Left ventricle myocardium superior (tissue), 1 donor: ENCODE results near the gene MVB12B. TPM values are rescaled to one million over a fixed set of nuclear protein-coding genes. Genes with fewer than 3 reads are reported as not detected.

Experiments used
- ATAC-seq: fragments of 200-7000 bp; cut with Tn5 transposase; one replicate; pipeline ENCODE4 v1.9.1; 2020; ENCODE audit warnings: mild to moderate bottlenecking, moderate library complexity
- DNase-seq: peaks from one replicate; pipeline ENCODE4 v3.0.0-alpha.2; 2020
- intact Hi-C: fragments of 100-400 bp; cut with micrococcal nuclease; formaldehyde crosslinking; loops from one replicate; pipeline ENCODE4 v1.11.0; 2022
- total RNA-seq: library from RNA; stranded (reverse); fragmentation: NEBNext Ultra II Directional; extraction: Animal tissue kit (Norgen Biotek cat#: 25700); gene quantifications from one replicate; pipeline ENCODE4 v1.2.1, GENCODE V29; 2021
- donor health status: DM: no; HTN: yes; CAD: no; lungs with severe emphysema.

The MVB12B gene
- total RNA-seq, 1 donor from 2014 or later: 11.8 TPM

DNA sequence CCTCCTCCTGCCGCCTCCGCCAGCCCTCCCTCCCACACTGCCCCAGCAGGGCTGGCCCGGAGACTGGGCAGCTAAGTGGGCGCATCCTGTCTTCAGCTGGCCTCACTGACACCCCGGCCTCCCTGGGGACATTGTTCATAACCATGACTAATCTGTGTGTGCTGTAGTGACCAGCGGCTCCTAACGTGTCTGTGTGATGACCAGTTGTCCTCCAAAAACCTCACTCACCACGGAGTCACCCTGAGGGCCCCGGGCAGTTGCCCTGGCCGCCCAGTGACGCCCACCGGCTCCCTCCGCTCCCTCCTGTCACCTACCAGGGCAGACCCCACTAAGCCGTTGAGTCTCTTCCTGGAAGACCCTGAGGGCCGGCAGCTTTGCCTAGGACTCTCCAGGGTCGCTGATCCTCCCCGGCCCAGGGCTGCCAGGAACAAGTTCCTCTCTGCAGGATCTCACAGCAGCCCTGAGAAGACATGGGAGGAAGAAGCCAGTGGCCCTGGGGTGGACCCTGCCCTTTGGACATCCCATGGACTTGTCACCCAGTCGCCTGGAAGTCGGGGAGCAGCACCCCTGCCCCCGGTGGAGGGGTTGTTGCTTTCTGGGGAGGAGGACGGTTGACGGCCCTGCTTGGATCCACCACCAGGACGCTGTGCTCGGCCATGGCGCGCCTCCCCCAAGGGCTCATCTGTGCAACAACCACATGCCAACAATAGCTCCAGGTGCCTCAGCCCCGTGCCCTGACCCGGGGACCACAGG is 176.9 kb downstream of the MVB12B start:
- ATAC-seq: no peak
- no peak for DNase-seq
- intact Hi-C loops: loop anchor here (5.0 kb wide), 1 partner anchor 54 kb away; no protein-coding TSS in a partner anchor

DNA sequence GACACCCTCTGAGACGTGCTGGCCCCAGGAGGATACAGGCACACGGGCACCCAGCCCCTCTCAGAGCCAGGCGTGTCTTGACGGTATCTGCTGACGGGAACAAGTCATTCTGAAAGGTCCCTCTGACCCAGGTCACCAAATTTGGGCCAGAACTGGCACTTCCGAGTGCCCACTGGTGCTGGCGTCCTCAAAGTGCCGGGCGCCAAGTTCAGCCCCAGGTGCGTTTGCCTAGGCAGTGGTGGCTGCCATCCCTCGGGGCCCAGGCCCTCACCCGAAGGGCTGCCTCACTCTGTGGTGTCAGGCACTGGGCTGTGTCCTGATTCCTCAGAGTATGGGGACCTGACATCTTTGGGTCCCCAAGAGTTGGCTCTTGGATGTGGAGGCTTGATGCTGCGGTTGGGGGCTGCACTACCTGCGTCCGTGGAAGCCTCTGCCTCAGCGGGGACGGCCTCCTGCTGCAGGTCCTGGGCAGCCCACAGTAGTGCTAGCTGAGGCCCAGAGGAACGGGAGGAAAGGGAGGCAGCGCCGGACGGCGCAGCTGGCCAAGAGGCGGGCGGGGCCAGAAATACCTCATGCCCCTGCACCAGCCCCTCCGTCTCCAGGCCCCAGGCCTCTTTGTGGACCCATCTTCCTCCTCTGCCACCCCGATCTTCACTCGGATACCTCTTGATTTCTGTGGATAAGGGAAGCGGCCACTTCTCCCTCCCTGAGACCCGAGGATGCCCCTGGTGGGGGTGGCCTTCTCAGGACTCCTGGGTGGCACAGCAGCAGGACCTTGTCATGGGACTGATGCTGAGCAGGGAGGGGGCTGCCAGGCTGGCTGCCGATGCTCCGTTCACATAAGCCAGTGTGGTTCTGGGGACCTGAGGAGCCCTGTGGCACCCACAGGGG is 177.7 kb downstream of the MVB12B start:
- intact Hi-C loops: loop anchor here (5.0 kb wide), 1 partner anchor 53 kb away; no protein-coding TSS in a partner anchor
- ATAC-seq (no peak), DNase-seq (no peak)

GRCh38 chr9:126504977-126505455 is 178.4 kb downstream of the MVB12B start:
- ATAC-seq: no peak
- intact Hi-C loops: loop anchor here (5.0 kb wide), 1 partner anchor 52 kb away; no protein-coding TSS in a partner anchor
- no peak for DNase-seq

- DNase-seq: no peak
- intact Hi-C loops: no loop called here
- ATAC-seq: no peak
Measured at GRCh38 chr9:126505697-126506346, 179.2 kb downstream of the MVB12B start.

- DNase-seq: no peak
- intact Hi-C loops: no loop called here
- ATAC-seq: no peak
Measured at GRCh38 chr9:126506361-126507317, 180.0 kb downstream of the MVB12B start.

DNA sequence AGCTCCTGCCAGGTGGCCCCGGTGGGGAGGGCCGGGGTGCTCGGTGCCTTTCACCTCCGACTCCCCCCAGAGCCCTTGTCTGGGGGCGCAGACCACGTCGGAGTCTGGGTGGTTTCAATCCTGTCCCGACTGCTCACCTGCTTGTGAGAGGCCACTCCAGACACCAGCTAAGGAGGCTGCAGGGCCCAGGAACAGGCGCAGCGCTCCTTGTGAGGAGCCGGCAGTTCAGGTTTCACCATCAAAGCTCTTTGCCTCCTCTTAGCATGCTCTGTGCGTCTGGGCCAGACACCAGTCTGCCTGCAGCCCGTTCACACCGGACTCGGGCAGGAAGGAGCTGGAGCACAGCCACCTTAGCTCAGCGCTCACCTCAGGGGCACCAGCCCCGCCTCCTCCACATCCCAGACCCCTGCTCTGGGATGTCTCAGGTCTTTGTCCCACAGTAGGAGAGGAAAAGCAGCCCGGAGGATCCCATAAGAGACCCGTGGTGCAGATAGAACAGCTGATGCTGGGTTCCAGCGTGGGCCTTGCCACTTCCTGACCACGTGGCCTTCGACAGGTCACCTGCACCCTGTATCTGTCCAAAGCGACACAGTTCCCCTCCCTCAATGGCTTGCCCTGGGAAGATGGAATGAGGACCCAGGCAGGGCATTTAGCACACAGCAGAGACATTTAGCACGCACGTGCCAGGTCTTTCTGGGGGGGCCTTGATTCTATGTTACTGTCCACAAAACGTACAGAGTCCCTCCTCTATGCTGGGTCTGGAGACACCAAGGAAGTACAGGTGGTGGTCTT is 180.9 kb downstream of the MVB12B start:
- DNase-seq: no peak
- intact Hi-C loops: no loop called here

DNA sequence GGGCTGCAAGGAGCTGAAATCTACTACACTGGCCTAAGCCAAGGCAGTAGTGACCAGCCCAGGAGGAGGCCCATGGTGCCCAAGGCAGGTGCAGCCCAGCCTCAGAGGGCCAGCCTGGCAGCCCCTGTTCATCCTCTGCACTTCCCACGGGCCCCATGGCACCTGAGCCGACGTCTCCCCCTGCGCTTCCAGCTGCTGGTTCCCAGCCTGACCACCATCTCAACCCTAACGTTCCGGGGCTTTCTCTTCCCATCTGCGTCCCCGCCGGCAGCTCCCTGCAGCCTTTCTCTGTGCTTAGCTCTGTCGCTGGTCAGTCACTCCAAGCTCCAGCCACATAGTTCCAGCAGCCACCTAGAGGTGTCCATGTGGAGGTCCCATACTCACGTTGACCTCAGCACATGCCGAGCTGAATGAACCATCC is 181.6 kb downstream of the MVB12B start:
- DNase-seq: peak; percentile 18

More for the DNA sequence above, 180.9 kb downstream of the MVB12B start:
- ATAC-seq: no peak

DNA sequence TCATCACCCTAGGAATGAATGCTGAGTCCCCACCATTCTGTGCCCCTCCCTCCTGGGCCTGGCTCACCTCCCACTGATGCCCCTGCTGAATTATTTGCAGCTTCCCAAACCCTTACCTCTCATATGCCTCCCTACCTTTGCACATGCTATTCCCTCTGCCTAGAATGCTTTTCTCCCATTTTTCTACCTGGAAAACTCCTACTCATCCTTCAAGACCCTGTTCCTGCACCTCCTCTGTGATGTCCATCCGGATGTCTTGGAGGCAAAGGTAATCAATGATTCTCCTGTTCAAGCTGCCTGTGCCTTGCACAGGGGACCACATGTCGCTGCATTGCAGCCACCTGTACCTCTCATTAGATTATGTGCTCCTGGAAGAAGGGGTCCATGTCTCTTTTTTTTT is 182.3 kb downstream of the MVB12B start:
- DNase-seq: peak; percentile 7
- ATAC-seq: no peak
- intact Hi-C loops: no loop called here

More for the DNA sequence above, 181.6 kb downstream of the MVB12B start:
- no peak for ATAC-seq
- intact Hi-C loops: no loop called here

- ATAC-seq (no peak), DNase-seq (peak; percentile 14)
- intact Hi-C loops: no loop called here
Measured at GRCh38 chr9:126509718-126510117, 183.1 kb downstream of the MVB12B start.

- DNase-seq: peak; percentile 5
Measured at GRCh38 chr9:126510564-126510963, 183.9 kb downstream of the MVB12B start.

DNA sequence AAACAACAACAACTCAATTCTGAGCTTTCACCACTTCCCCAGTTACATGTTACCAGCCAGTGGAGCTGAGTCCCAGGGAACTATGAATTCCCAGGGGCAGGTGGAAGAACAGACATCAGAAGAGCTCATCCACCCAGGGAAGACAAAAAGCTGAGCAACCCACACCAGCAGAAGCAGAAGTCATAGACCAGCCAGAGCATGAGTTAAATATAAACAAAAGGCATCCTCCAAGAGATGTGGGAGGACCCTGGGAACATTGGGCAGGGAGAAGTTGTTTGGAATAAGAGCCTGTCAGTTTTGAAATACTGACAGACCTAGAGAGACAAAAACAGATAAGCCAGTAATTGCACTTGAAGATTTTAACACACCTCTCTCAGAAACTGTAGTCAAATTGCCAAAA is 184.8 kb downstream of the MVB12B start:
- DNase-seq: no peak
- intact Hi-C loops: no loop called here

More at GRCh38 chr9:126510564-126510963, 183.9 kb downstream of the MVB12B start:
- intact Hi-C loops: no loop called here
- ATAC-seq: no peak

GRCh38 chr9:126513159-126514036 is 186.8 kb downstream of the MVB12B start:
- ATAC-seq: no peak
- no peak for DNase-seq
- intact Hi-C loops: no loop called here

More for the DNA sequence above, 184.8 kb downstream of the MVB12B start:
- no peak for ATAC-seq

DNA sequence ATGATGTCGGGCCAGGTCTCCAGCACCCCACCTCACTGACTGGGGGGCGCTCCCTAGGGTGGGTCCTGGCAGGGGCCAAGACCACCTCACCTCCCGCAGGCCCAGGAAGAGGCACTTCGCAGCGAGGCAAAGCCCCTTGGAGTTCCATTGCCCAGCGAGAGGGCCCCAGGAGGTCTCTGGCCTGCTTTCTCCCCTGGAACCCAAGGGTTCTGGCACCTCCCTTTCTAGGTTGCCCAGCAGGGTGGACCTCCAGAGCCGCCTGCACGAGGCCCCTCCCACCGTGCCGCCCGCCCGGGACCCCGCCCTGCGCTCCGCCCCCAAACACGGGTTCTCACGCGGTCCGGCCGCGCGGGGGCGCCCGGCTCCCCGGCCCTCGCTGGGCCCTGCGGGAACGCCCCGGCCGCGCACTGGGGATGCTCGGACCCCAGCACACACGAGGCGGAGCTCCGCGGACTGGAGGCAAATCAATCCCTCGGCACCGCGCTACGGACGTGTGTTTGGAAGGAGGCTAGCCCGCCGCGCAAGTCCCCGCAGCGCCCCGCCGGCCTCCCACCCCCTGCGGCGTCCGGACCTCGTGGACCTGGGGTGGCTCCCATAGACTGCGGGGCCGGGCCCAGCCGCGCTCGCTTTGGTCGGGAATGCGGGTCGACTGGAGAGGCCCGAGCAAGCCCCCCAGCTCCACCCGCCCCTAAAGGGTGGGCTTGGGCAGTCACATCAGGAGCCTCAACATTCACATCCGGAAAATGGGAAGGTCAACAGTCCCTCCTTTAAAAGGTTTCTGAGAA is 187.6 kb downstream of the MVB12B start:
- peak; percentile 87 for ATAC-seq
- DNase-seq: peak; percentile 89
- intact Hi-C loops: no loop called here

DNA sequence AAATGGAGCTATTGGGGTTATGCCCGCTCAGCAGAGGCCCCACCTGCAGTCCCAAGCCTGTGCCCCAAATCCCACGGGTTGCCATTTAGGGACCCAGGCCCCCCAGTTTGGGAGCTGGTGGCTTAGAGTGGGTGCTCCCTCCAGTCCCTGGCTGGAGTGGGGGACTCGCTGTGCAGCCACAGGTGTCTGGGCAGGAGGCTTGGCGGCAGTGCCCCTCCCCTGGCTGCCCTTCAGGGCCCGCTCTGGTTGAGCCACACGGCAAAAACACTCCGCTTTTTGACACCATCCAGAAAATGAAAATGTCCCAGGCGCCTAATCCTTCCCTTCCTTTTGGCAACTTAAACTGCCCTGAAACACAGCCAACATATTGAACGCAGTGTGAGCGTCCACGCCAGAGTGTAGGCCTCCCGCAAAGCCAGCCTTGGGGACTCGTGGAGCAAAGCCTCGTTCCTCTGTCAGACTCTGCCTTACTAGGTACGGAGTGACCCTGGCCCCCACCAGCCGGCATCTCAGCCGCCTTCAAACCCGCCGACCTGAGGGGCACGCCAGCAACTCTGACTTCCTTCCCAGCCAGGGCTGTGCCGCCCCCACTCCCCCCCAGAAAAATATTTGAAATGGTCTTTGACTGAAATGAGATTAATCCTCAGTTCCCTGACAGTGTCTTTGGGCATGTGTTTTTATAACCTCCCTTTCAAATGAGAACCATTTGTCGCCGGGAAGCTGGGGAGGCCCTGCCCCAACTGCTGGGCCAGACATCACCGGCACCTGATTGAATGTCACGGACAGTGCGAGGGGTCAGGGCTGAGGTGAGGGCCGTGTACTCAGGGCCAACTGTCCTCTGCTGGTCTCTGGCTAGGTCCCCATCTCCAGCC is 188.6 kb downstream of the MVB12B start:
- intact Hi-C loops: no loop called here
- DNase-seq (no peak), ATAC-seq (peak; percentile 13)
